IMR-90 (cell line): ENCODE data around the gene IKZF3. TPM values are rescaled to one million over a fixed set of nuclear protein-coding genes. Genes with fewer than 3 reads are reported as not detected.

Experiments used
- ATAC-seq: fragments of 200-7000 bp; cut with Tn5 transposase; 2 replicates; pipeline ENCODE4 v1.9.1; 2020; ENCODE audit warnings: low read depth, mild to moderate bottlenecking, moderate library complexity
- BruUV-seq: library from RNA; stranded (reverse); fragments of 400-500 nt; replicated peaks from 2 replicates; lab custom pipeline; 2021; lab: Mats Ljungman, UMichigan
- CTCF ChIA-PET: fragments of 300-600 bp; formaldehyde crosslinking; extraction: SDS; loops from one replicate; lab custom pipeline; 2021; ENCODE audit warnings: antibody characterized with exemption; lab: Yijun Ruan, JAX
- POLR2A ChIA-PET: fragments of 300-600 bp; sonication (Branson Sonifier 250); formaldehyde crosslinking; loops from one replicate; lab custom pipeline; 2022; ENCODE audit warnings: antibody characterized with exemption; ENCODE audit not compliant: unreplicated experiment; lab: Charles Lee
- DNase-seq: peaks from one replicate; pipeline ENCODE4 v3.0.0; 2013
- H2AFZ ChIP-seq: replicated peaks from 2 replicates; pipeline ENCODE3; 2013; ENCODE audit warnings: low read length, mild to moderate bottlenecking; ENCODE audit not compliant: poor library complexity
- H2AK5ac ChIP-seq: 2 replicates; pipeline ENCODE4 v1.6.1; 2013; ENCODE audit warnings: low read depth, low read length, inconsistent platforms
- H2AK9ac ChIP-seq: replicated peaks from 2 replicates; pipeline ENCODE3; 2013; ENCODE audit warnings: mild to moderate bottlenecking, low read depth, low read length, moderate library complexity; ENCODE audit not compliant: poor library complexity
- H2BK120ac ChIP-seq: 2 replicates; pipeline ENCODE4 v1.6.1; 2013; ENCODE audit warnings: low read depth, low read length, inconsistent platforms
- H2BK15ac ChIP-seq: 3 replicates; pipeline ENCODE4 v1.6.1; 2013; ENCODE audit warnings: low read depth, low read length, inconsistent platforms
- H2BK20ac ChIP-seq: 2 replicates; pipeline ENCODE4 v1.6.1; 2013; ENCODE audit warnings: low read depth, mild to moderate bottlenecking, inconsistent platforms, low read length, moderate library complexity
- H2BK5ac ChIP-seq: 2 replicates; pipeline ENCODE4 v1.6.1; 2013; ENCODE audit warnings: mild to moderate bottlenecking, low read depth, low read length, inconsistent platforms; ENCODE audit not compliant: poor library complexity, severe bottlenecking
- H3K14ac ChIP-seq: replicated peaks from 2 replicates; pipeline ENCODE4 v1.6.1; 2013; ENCODE audit warnings: low read depth, low read length, inconsistent platforms
- H3K18ac ChIP-seq: 2 replicates; pipeline ENCODE4 v1.6.1; 2013; ENCODE audit warnings: low read depth, low read length, control low read depth
- H3K23ac ChIP-seq: 2 replicates; pipeline ENCODE4 v1.6.1; 2013; ENCODE audit warnings: low read depth, low read length, inconsistent platforms
- H3K27ac ChIP-seq: 2 replicates; pipeline ENCODE4 v1.5.1; 2013; ENCODE audit warnings: mild to moderate bottlenecking, control low read depth, low read length; ENCODE audit not compliant: insufficient read depth
- H3K27me3 ChIP-seq: 2 replicates; pipeline ENCODE4 v1.6.1; 2013; ENCODE audit warnings: low read length; ENCODE audit not compliant: control insufficient read depth, insufficient read depth
- H3K36me3 ChIP-seq: 2 replicates; pipeline ENCODE4 v1.6.1; 2013; ENCODE audit warnings: low read length, mixed read lengths; ENCODE audit not compliant: control insufficient read depth, insufficient read depth
- H3K4ac ChIP-seq: 2 replicates; pipeline ENCODE4 v1.6.1; 2013; ENCODE audit warnings: low read depth, low read length, inconsistent platforms
- H3K4me1 ChIP-seq: 2 replicates; pipeline ENCODE4 v1.6.1; 2013; ENCODE audit warnings: low read length, mixed read lengths; ENCODE audit not compliant: control insufficient read depth, insufficient read depth
- H3K4me2 ChIP-seq: 2 replicates; pipeline ENCODE4 v1.6.1; 2013; ENCODE audit warnings: low read depth, mild to moderate bottlenecking, control low read depth, low read length, moderate library complexity
- H3K4me3 ChIP-seq: 2 replicates; pipeline ENCODE4 v1.5.1; 2013; ENCODE audit warnings: low read depth, mild to moderate bottlenecking, control low read depth, low read length, moderate library complexity; ENCODE audit not compliant: insufficient read depth
- H3K56ac ChIP-seq: 2 replicates; pipeline ENCODE4 v1.6.1; 2013; ENCODE audit warnings: low read length, inconsistent platforms; ENCODE audit not compliant: insufficient read depth; ENCODE audit errors: extremely low read depth
- H3K79me1 ChIP-seq, 2 experiments: 2 replicates each; pipeline ENCODE4 v1.6.1; 2013; ENCODE audit warnings: low read length in 2 of 2, inconsistent platforms in 1 of 2, low read depth in 1 of 2
- H3K9ac ChIP-seq: 2 replicates; pipeline ENCODE4 v1.6.1; 2013; ENCODE audit warnings: low read depth, low read length, control low read depth
- H3K9me1 ChIP-seq: 2 replicates; pipeline ENCODE4 v1.6.1; 2013; ENCODE audit warnings: low read length, inconsistent platforms; ENCODE audit not compliant: insufficient read depth
- H3K9me3 ChIP-seq: 2 replicates; pipeline ENCODE4 v1.6.1; 2013; ENCODE audit warnings: low read length; ENCODE audit not compliant: control insufficient read depth, insufficient read depth
- H4K20me1 ChIP-seq: 2 replicates; pipeline ENCODE4 v1.6.1; 2013; ENCODE audit warnings: low read length, inconsistent platforms; ENCODE audit not compliant: insufficient read depth
- H4K5ac ChIP-seq: 2 replicates; pipeline ENCODE4 v1.6.1; 2013; ENCODE audit warnings: mild to moderate bottlenecking, low read depth, low read length, control low read depth
- H4K8ac ChIP-seq, 2 experiments: 2 replicates each; pipeline ENCODE4 v1.6.1; 2013; ENCODE audit warnings: low read depth in 2 of 2, low read length in 2 of 2, control low read depth in 1 of 2, inconsistent platforms in 1 of 2
- H4K91ac ChIP-seq: 2 replicates; pipeline ENCODE4 v1.6.1; 2013; ENCODE audit warnings: low read depth, low read length, inconsistent platforms; ENCODE audit not compliant: insufficient read depth
- BHLHE40 ChIP-seq: fragments of 150-350 bp; IDR thresholded peaks from 2 replicates; pipeline ENCODE4 v1.6.1; 2016; ENCODE audit warnings: mild to moderate bottlenecking, low read depth, low read length
- CEBPB ChIP-seq: IDR thresholded peaks from 2 replicates; pipeline ENCODE4 v1.6.1; 2012; ENCODE audit warnings: low read depth, low read length, improper control_type of control experiment
- CHD1 ChIP-seq: IDR thresholded peaks from 2 replicates; pipeline ENCODE4 v1.6.1; 2012; ENCODE audit warnings: low read depth, low read length, improper control_type of control experiment
- CTCF ChIP-seq: conservative IDR thresholded peaks from 2 replicates; pipeline ENCODE4 v1.5.1; 2012; ENCODE audit warnings: mild to moderate bottlenecking, low read depth, low read length, improper control_type of control experiment
- ELK1 ChIP-seq: fragments of 150-350 bp; IDR thresholded peaks from 2 replicates; pipeline ENCODE4 v1.6.1; 2016; ENCODE audit warnings: low read depth, mild to moderate bottlenecking, low read length, moderate library complexity, borderline replicate concordance
- FOS ChIP-seq: fragments of 150-350 bp; IDR thresholded peaks from 2 replicates; pipeline ENCODE4 v1.6.1; 2016; ENCODE audit warnings: low read depth, low read length
- MAFK ChIP-seq: IDR thresholded peaks from 2 replicates; pipeline ENCODE4 v1.6.1; 2012; ENCODE audit warnings: low read depth, low read length, improper control_type of control experiment
- MAZ ChIP-seq: IDR thresholded peaks from 2 replicates; pipeline ENCODE4 v1.6.1; 2012; ENCODE audit warnings: low read depth, mild to moderate bottlenecking, low read length, improper control_type of control experiment, moderate library complexity, borderline replicate concordance
- MXI1 ChIP-seq: IDR thresholded peaks from 2 replicates; pipeline ENCODE4 v1.6.1; 2012; ENCODE audit warnings: low read depth, mild to moderate bottlenecking, low read length, moderate library complexity, borderline replicate concordance
- NFE2L2 ChIP-seq: fragments of 150-350 bp; IDR thresholded peaks from 2 replicates; pipeline ENCODE4 v1.6.1; 2016; ENCODE audit warnings: low read depth, mild to moderate bottlenecking, low read length
- POLR2A ChIP-seq: IDR thresholded peaks from 2 replicates; pipeline ENCODE4 v1.6.1; 2012; ENCODE audit warnings: mild to moderate bottlenecking, low read depth, low read length
- RAD21 ChIP-seq: IDR thresholded peaks from 2 replicates; pipeline ENCODE4 v1.6.1; 2012; ENCODE audit warnings: low read length, improper control_type of control experiment
- SMC3 ChIP-seq: fragments of 150-350 bp; IDR thresholded peaks from 2 replicates; pipeline ENCODE4 v1.6.1; 2016; ENCODE audit warnings: low read depth, mild to moderate bottlenecking, antibody characterized with exemption, low read length, moderate library complexity
- WGBS, 2 experiments: methylation state at CpG; one replicate each; pipeline versions ENCODE4 v1.1.5 to v1.1.7; 2013; ENCODE audit warnings: missing lambda C conversion rate in 2 of 2; ENCODE audit not compliant: insufficient read length in 1 of 2; ENCODE audit errors: extremely low coverage in 2 of 2; 5-methylcytosine and 5-hydroxymethylcytosine counted together
- dilution Hi-C: fragments of 300-500 bp; cut with HindIII; formaldehyde crosslinking; loops from one replicate; pipeline ENCODE4 v1.14.3; 2018; ENCODE audit warnings: low sequenced_read_pairs; ENCODE audit not compliant: unreplicated experiment
- in situ Hi-C: fragments of 300-500 bp; cut with MboI; formaldehyde crosslinking; loops from 3 replicates; pipeline ENCODE4 v1.14.3; 2019; ENCODE audit warnings: low sequenced_read_pairs, inconsistent platforms, mixed read lengths
- intact Hi-C: fragments of 100-400 bp; cut with micrococcal nuclease; formaldehyde crosslinking; loops from 2 replicates; pipeline ENCODE4 v1.10.0; 2022
- polyA plus RNA-seq, 3 experiments: library from polyadenylated mRNA; depleted of rRNA; stranded (reverse); fragments of >200 nt; gene quantifications; 2 replicates each; pipeline ENCODE4 v1.2.3, GENCODE V29; 2012; ENCODE audit warnings: low replicate concordance in 1 of 3
- total RNA-seq: library from RNA; depleted of rRNA; stranded (reverse); fragments of >200 nt; gene quantifications from 2 replicates; pipeline ENCODE4 v1.2.3, GENCODE V29; 2012
- TF ChIP-seq, protein P1 (sequence below): fragments of 150-350 bp; IDR thresholded peaks from 2 replicates; pipeline ENCODE4 v1.6.1; 2017; ENCODE audit warnings: mild to moderate bottlenecking, antibody characterized with exemption, low read length, low read depth

IKZF3 gene
- total and polyA plus RNA-seq, 2 of the 4 experiments (the other 2 are of a cell fraction), result not detected

- Histone ChIP-seq H3K27me3 (no peaks in the 10 kb centered on the region), H4K8ac (no peak overlapping the region), H3K23ac (no peak overlapping the region), H3K18ac (no peak overlapping the region), H3K9me3 (no peaks in the 10 kb centered on the region), H2BK20ac (no peak overlapping the region), H3K4me2 (no peak overlapping the region), H3K9ac (no peak overlapping the region), H2AFZ (no peak overlapping the region), H4K20me1 (peaks cover 15% of the 10 kb centered on the region), H2BK120ac (no peak overlapping the region), H4K5ac (no peak overlapping the region), H2BK5ac (no peak overlapping the region), H3K36me3 (peaks cover 52% of the 10 kb centered on the region), H3K9me1 (no peaks in the 10 kb centered on the region), H3K79me1 (peaks cover 0 to 24% of the 10 kb centered on the region in 2 experiments; a peak in 2 of 4 replicates), H4K91ac (no peak overlapping the region), H3K56ac (no peak overlapping the region), H3K27ac (no peak overlapping the region), H2AK9ac (no peak overlapping the region), H2AK5ac (no peak overlapping the region), H3K4me1 (no peaks in the 10 kb centered on the region), H3K4ac (no peak overlapping the region), H2BK15ac (no peak overlapping the region), H3K4me3 (no peak overlapping the region), H3K14ac (no peak overlapping the region)
- ChIA-PET POLR2A (no interaction called here), CTCF (no interaction called here)
- BruUV-seq, result no TSS peak
- in situ Hi-C loops, result no loop called here
- WGBS, 2 experiments, result 97% methylated on average over 5 of the region's 20 CpGs; no CpG with 5 or more reads in 1 of the 2 experiments
- ATAC-seq (no peak), DNase-seq (no peak)
- intact Hi-C loops, result no loop called here
- dilution Hi-C loops, result no loop called here
- TF ChIP-seq, protein P1, sequence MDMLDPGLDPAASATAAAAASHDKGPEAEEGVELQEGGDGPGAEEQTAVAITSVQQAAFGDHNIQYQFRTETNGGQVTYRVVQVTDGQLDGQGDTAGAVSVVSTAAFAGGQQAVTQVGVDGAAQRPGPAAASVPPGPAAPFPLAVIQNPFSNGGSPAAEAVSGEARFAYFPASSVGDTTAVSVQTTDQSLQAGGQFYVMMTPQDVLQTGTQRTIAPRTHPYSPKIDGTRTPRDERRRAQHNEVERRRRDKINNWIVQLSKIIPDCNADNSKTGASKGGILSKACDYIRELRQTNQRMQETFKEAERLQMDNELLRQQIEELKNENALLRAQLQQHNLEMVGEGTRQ, result no peak
- no peak for TF ChIP-seq SMC3
- no peak for TF ChIP-seq RAD21
- no peak for TF ChIP-seq MXI1
- no peak for TF ChIP-seq BHLHE40
- no peak for TF ChIP-seq NFE2L2
- TF ChIP-seq ELK1, result no peak
- TF ChIP-seq MAFK, result no peak
- TF ChIP-seq CEBPB, result no peak
- no peak for TF ChIP-seq CHD1
- no peak for TF ChIP-seq MAZ
- TF ChIP-seq FOS, result no peak
- no peak for TF ChIP-seq CTCF
- no peak for TF ChIP-seq POLR2A
Measured at GRCh38 chr17:39709998-39710964, 153.8 kb downstream of the IKZF3 start.
